ENCODE measurements around the gene TBK1. TPM values are rescaled to one million over a fixed set of nuclear protein-coding genes. Genes with fewer than 3 reads are reported as not detected.

The TBK1 gene
- polyA plus RNA-seq, 1 donor from 2014 or later = 19.7 TPM

- H3K27me3 ChIP-seq (ENCODE audit: insufficient read depth, low read depth, low read length) = no peaks in the 10 kb centered on the region
- no peak overlapping the region for H3K4me2 ChIP-seq (ENCODE audit: low read length)
- peaks cover 7% of the 10 kb centered on the region for H3K79me2 ChIP-seq (replicated peaks; ENCODE audit: insufficient read depth, low read length)
- no peak overlapping the region for H3K4me3 ChIP-seq (ENCODE audit: low read length)
- no peaks in the 10 kb centered on the region for H3F3A ChIP-seq (ENCODE audit: insufficient read depth, low read length, poor library complexity, severe bottlenecking)
- no peaks in the 10 kb centered on the region for H3K9me3 ChIP-seq (ENCODE audit: low read length)
- peaks cover under 1% of the 10 kb centered on the region for H3K36me3 ChIP-seq (ENCODE audit: insufficient read depth, low read length)
- H2AFZ ChIP-seq (ENCODE audit: low read depth, low read length) = no peak overlapping the region
- H3K9me2 ChIP-seq (ENCODE audit: insufficient read depth, low read length) = no peaks in the 10 kb centered on the region
- H4K20me1 ChIP-seq (ENCODE audit: insufficient read depth) = no peaks in the 10 kb centered on the region
- no peak overlapping the region for H3K9ac ChIP-seq (ENCODE audit: low read length)
- H3K27ac ChIP-seq (ENCODE audit: low read length) = no peak overlapping the region
- TF ChIP-seq TAF1 (IDR thresholded peaks at IDR 0.05; ENCODE audit: low read depth) (no peak), EZH2 (IDR thresholded peaks at IDR 0.05; ENCODE audit: borderline replicate concordance, insufficient read depth, low read length, poor library complexity, severe bottlenecking) (no peak), RAD21 (conservative IDR thresholded peaks at IDR 0.05) (no peak), MXI1 (conservative IDR thresholded peaks at IDR 0.05; ENCODE audit: poor library complexity, severe bottlenecking) (no peak), SMC3 (conservative IDR thresholded peaks at IDR 0.05; ENCODE audit: poor library complexity) (no peak), EP300 (conservative IDR thresholded peaks at IDR 0.05; ENCODE audit: poor library complexity, severe bottlenecking) (no peak), POLR2AphosphoS5 (IDR thresholded peaks at IDR 0.05) (no peak), REST (IDR thresholded peaks at IDR 0.05; ENCODE audit: borderline replicate concordance) (no peak), CTCF (IDR thresholded peaks at IDR 0.05; ENCODE audit: poor library complexity, severe bottlenecking) (no peak)
Observed at GRCh38 chr12:64407342-64408223, 44.3 kb upstream of the TBK1 start.

- Histone ChIP-seq H3K9me3 (ENCODE audit: low read length) (no peaks in the 10 kb centered on the region), H3K27ac (ENCODE audit: low read length) (no peak overlapping the region)
Observed at GRCh38 chr12:64411427-64411826, 40.5 kb upstream of the TBK1 start.

More at GRCh38 chr12:64411427-64411826, 40.5 kb upstream of the TBK1 start:
- H3K79me2 ChIP-seq (replicated peaks; ENCODE audit: insufficient read depth, low read length) = peaks cover 7% of the 10 kb centered on the region
- no peak overlapping the region for H2AFZ ChIP-seq (ENCODE audit: low read depth, low read length)
- H3K9me2 ChIP-seq (ENCODE audit: insufficient read depth, low read length) = no peaks in the 10 kb centered on the region
- H3K27me3 ChIP-seq (ENCODE audit: insufficient read depth, low read depth, low read length) = no peaks in the 10 kb centered on the region
- no peaks in the 10 kb centered on the region for H3F3A ChIP-seq (ENCODE audit: insufficient read depth, low read length, poor library complexity, severe bottlenecking)
- no peaks in the 10 kb centered on the region for H4K20me1 ChIP-seq (ENCODE audit: insufficient read depth)
- no peak for TF ChIP-seq RAD21 (conservative IDR thresholded peaks at IDR 0.05)
- TF ChIP-seq REST (IDR thresholded peaks at IDR 0.05; ENCODE audit: borderline replicate concordance) = no peak
- no peak for TF ChIP-seq EP300 (conservative IDR thresholded peaks at IDR 0.05; ENCODE audit: poor library complexity, severe bottlenecking)
- TF ChIP-seq CTCF (IDR thresholded peaks at IDR 0.05; ENCODE audit: poor library complexity, severe bottlenecking) = no peak
- no peak for TF ChIP-seq EZH2 (IDR thresholded peaks at IDR 0.05; ENCODE audit: borderline replicate concordance, insufficient read depth, low read length, poor library complexity, severe bottlenecking)
- H3K4me3 ChIP-seq (ENCODE audit: low read length) = no peak overlapping the region
- no peak overlapping the region for H3K4me2 ChIP-seq (ENCODE audit: low read length)
- no peak overlapping the region for H3K9ac ChIP-seq (ENCODE audit: low read length)
- H3K36me3 ChIP-seq (ENCODE audit: insufficient read depth, low read length) = peaks cover 6% of the 10 kb centered on the region
